Measurements from ENCODE around the gene IL6R. TPM values are rescaled to one million over a fixed set of nuclear protein-coding genes. Genes with fewer than 3 reads are reported as not detected.

IL6R gene
- total RNA-seq, 1 experiment from 2014 or later: 12.2 TPM

GRCh38 chr1:154446292-154446691 lies 41.1 kb downstream of the IL6R start:
- Histone ChIP-seq H3K36me3 (ENCODE audit: control insufficient read depth, insufficient read depth, low read length) (no peaks in the 10 kb centered on the region), H3K27ac (ENCODE audit: low read length) (no peak overlapping the region), H3K4me3 (ENCODE audit: low read depth in 2 of 2, low read length in 2 of 2) (no peak overlapping the region), H3K27me3 (ENCODE audit: control insufficient read depth, insufficient read depth, low read length) (no peaks in the 10 kb centered on the region), H3K4me1 (ENCODE audit: control insufficient read depth, insufficient read depth, low read length) (no peaks in the 10 kb centered on the region), H3K9me3 (ENCODE audit: control insufficient read depth, insufficient read depth, low read depth, low read length) (no peaks in the 10 kb centered on the region)
- ChIA-PET CTCF (no interaction called here), POLR2A (no interaction called here)
- DNase-seq (ENCODE audit: low read depth, low spot score) (no peak), ATAC-seq (no peak)
- no TSS peak for BruUV-seq (replicated peaks)
- intact Hi-C loops (cut with micrococcal nuclease; ENCODE audit: unreplicated experiment): no loop called here
- in situ Hi-C loops (cut with HindIII; ENCODE audit: low pct_unique_long_range_greater_than_20kb, low sequenced_read_pairs): no loop called here
- TF ChIP-seq SIN3A (IDR thresholded peaks at IDR 0.05; ENCODE audit: borderline replicate concordance, insufficient read depth, low read depth, low read length) (no peak), CTCF (IDR thresholded peaks at IDR 0.05) (no peak), POLR2AphosphoS5 (IDR thresholded peaks at IDR 0.05; ENCODE audit: low read depth, low read length) (no peak), TCF7L2 (IDR thresholded peaks at IDR 0.05; ENCODE audit: low read depth, low read length) (no peak), REST (IDR thresholded peaks at IDR 0.05; ENCODE audit: insufficient read depth in 1 of 2, low read depth in 2 of 2, low read length in 1 of 2) (no peak)

- H3K27ac ChIP-seq (ENCODE audit: low read length): no peak overlapping the region
- in situ Hi-C loops (cut with HindIII; ENCODE audit: low pct_unique_long_range_greater_than_20kb, low sequenced_read_pairs) (no loop called here), intact Hi-C loops (cut with micrococcal nuclease; ENCODE audit: unreplicated experiment) (no loop called here)
- no peak overlapping the region for H3K4me3 ChIP-seq (ENCODE audit: low read depth in 2 of 2, low read length in 2 of 2)
- DNase-seq (ENCODE audit: low read depth, low spot score) (no peak), ATAC-seq (no peak)
- no peaks in the 10 kb centered on the region for H3K27me3 ChIP-seq (ENCODE audit: control insufficient read depth, insufficient read depth, low read length)
- no peaks in the 10 kb centered on the region for H3K36me3 ChIP-seq (ENCODE audit: control insufficient read depth, insufficient read depth, low read length)
- no peaks in the 10 kb centered on the region for H3K4me1 ChIP-seq (ENCODE audit: control insufficient read depth, insufficient read depth, low read length)
- BruUV-seq (replicated peaks): no TSS peak
- TF ChIP-seq REST (IDR thresholded peaks at IDR 0.05; ENCODE audit: insufficient read depth in 1 of 2, low read depth in 2 of 2, low read length in 1 of 2): no peak
- no peak for TF ChIP-seq CTCF (IDR thresholded peaks at IDR 0.05)
- no peak for TF ChIP-seq TCF7L2 (IDR thresholded peaks at IDR 0.05; ENCODE audit: low read depth, low read length)
- no peak for TF ChIP-seq POLR2AphosphoS5 (IDR thresholded peaks at IDR 0.05; ENCODE audit: low read depth, low read length)
- ChIA-PET CTCF (no interaction called here), POLR2A (no interaction called here)
- no peaks in the 10 kb centered on the region for H3K9me3 ChIP-seq (ENCODE audit: control insufficient read depth, insufficient read depth, low read depth, low read length)
Measured at GRCh38 chr1:154446789-154447188, 41.6 kb downstream of the IL6R start.

Measured in Panc1 (cell line).